NB4 (cell line): Measurements from ENCODE around the gene CFAP97D2.

Source experiments
- CTCF ChIP-seq: IDR thresholded peaks from one replicate; pipeline ENCODE4 v1.5.1; 2012; ENCODE audit warnings: low read depth, low read length
- MYC ChIP-seq: IDR thresholded peaks from 2 replicates; pipeline ENCODE4 v1.6.1; 2011; ENCODE audit warnings: low read depth, low read length
- POLR2A ChIP-seq: IDR thresholded peaks from 2 replicates; pipeline ENCODE4 v1.6.1; 2011; ENCODE audit warnings: mild to moderate bottlenecking; ENCODE audit not compliant: insufficient read length; ENCODE audit errors: extremely low read depth
- TF ChIP-seq, protein P1 (sequence below): IDR thresholded peaks from 2 replicates; pipeline ENCODE4 v1.6.1; 2011; ENCODE audit warnings: low read depth, low read length

GRCh38 chr13:114179087-114179658 is at the start of gene CFAP97D2:
- no peak for TF ChIP-seq POLR2A
- no peak for TF ChIP-seq MYC
- no peak for TF ChIP-seq CTCF
- TF ChIP-seq, protein P1, sequence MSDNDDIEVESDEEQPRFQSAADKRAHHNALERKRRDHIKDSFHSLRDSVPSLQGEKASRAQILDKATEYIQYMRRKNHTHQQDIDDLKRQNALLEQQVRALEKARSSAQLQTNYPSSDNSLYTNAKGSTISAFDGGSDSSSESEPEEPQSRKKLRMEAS = no peak
